ENCODE results near the gene STX1B. TPM values are rescaled to one million over a fixed set of nuclear protein-coding genes. Genes with fewer than 3 reads are reported as not detected.
A peak's percentile ranks its signal among the peaks of the same experiment; 100 is the strongest.

Gene STX1B
- total and polyA plus RNA-seq, 4 donors, result 0.09 to 1.2 (median 0.51) TPM

- TF ChIP-seq NR2F2 (IDR thresholded peaks at IDR 0.05), result no peak
- TF ChIP-seq, protein P1, sequence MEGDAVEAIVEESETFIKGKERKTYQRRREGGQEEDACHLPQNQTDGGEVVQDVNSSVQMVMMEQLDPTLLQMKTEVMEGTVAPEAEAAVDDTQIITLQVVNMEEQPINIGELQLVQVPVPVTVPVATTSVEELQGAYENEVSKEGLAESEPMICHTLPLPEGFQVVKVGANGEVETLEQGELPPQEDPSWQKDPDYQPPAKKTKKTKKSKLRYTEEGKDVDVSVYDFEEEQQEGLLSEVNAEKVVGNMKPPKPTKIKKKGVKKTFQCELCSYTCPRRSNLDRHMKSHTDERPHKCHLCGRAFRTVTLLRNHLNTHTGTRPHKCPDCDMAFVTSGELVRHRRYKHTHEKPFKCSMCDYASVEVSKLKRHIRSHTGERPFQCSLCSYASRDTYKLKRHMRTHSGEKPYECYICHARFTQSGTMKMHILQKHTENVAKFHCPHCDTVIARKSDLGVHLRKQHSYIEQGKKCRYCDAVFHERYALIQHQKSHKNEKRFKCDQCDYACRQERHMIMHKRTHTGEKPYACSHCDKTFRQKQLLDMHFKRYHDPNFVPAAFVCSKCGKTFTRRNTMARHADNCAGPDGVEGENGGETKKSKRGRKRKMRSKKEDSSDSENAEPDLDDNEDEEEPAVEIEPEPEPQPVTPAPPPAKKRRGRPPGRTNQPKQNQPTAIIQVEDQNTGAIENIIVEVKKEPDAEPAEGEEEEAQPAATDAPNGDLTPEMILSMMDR (IDR thresholded peaks at IDR 0.05; ENCODE audit: low read depth, low read length, missing input control), result no peak
- no peak for TF ChIP-seq GABPA (IDR thresholded peaks at IDR 0.05 in 1 of 2, conservative IDR thresholded peaks at IDR 0.05 in 1 of 2)
- TF ChIP-seq FOXA1 (IDR thresholded peaks at IDR 0.05), result no peak
- no peak for TF ChIP-seq RXRA (IDR thresholded peaks at IDR 0.05)
- TF ChIP-seq, protein P2, sequence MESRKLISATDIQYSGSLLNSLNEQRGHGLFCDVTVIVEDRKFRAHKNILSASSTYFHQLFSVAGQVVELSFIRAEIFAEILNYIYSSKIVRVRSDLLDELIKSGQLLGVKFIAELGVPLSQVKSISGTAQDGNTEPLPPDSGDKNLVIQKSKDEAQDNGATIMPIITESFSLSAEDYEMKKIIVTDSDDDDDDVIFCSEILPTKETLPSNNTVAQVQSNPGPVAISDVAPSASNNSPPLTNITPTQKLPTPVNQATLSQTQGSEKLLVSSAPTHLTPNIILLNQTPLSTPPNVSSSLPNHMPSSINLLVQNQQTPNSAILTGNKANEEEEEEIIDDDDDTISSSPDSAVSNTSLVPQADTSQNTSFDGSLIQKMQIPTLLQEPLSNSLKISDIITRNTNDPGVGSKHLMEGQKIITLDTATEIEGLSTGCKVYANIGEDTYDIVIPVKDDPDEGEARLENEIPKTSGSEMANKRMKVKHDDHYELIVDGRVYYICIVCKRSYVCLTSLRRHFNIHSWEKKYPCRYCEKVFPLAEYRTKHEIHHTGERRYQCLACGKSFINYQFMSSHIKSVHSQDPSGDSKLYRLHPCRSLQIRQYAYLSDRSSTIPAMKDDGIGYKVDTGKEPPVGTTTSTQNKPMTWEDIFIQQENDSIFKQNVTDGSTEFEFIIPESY (IDR thresholded peaks at IDR 0.05), result no peak
- TF ChIP-seq JUND (IDR thresholded peaks at IDR 0.05), result no peak
Observed at GRCh38 chr16:31036691-31037090, 26.3 kb upstream of the STX1B start (continued).

DNA sequence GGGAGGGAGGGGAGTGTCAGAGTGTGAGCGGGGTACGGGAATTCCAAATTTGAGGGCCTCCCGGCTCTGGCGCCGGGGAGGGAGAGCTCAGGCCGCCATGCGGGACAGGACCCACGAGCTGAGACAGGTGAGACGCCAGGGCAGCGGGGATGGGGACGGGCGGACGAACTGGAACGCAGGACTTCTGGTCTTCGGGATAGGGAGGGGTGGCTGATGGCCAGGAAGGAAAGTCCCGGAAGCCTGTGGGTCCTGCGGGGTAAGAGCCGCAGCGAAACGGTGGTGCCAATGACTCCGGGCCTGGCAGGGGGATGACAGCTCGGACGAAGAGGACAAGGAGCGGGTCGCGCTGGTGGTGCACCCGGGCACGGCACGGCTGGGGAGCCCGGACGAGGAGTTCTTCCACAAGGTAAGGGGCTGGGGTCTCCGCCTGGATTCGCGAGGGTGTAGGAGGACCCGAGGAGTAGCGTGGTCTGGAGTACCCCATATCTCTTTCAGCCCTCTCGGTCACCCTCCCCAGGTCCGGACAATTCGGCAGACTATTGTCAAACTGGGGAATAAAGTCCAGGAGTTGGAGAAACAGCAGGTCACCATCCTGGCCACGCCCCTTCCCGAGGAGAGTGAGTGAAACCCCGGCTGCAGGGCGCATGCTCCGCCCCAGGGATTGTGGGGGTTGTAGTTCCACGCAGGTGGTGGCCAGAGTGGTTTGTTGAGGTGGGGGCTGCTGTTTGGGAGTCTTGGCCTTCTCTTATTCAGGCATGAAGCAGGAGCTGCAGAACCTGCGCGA lies 23.5 kb upstream of the STX1B start:
- Histone ChIP-seq H3K9ac (ENCODE audit: low read depth in 1 of 2, low read length in 2 of 2) (peak overlapping the region; percentile 87 to 93), H3K4me3 (ENCODE audit: low read depth in 1 of 3, low read length in 3 of 3) (peak overlapping the region; percentile 81 to 86 (median 82)), H3K4me1 (ENCODE audit: control insufficient read depth in 4 of 4, insufficient read depth in 4 of 4, low read length in 3 of 4) (peaks cover 4 to 13% (median 7%) of the 10 kb centered on the region in 4 donors), H3K27ac (ENCODE audit: low read depth in 1 of 2, low read length in 2 of 2) (peak overlapping the region; percentile 98 to 99), H3K27me3 (ENCODE audit: control insufficient read depth in 4 of 4, insufficient read depth in 4 of 4, low read length in 3 of 4) (no peaks in the 10 kb centered on the region), H3K36me3 (ENCODE audit: control insufficient read depth in 4 of 4, insufficient read depth in 3 of 4, low read depth in 1 of 4, low read length in 3 of 4) (peaks cover 10 to 20% (median 13%) of the 10 kb centered on the region in 4 donors), H3K9me3 (ENCODE audit: control insufficient read depth in 4 of 4, low read length in 3 of 4) (no peaks in the 10 kb centered on the region)
- DNase-seq (ENCODE audit: low spot score), result peak; percentile 91
- TF ChIP-seq HNF4A (conservative IDR thresholded peaks at IDR 0.05), result peak; percentile 73 to 78
- peak; percentile 95 for TF ChIP-seq MAX (IDR thresholded peaks at IDR 0.05)
- TF ChIP-seq TAF1 (conservative IDR thresholded peaks at IDR 0.05), result peak; percentile 68
- no peak for TF ChIP-seq EGR1 (IDR thresholded peaks at IDR 0.05; ENCODE audit: low read depth in 2 of 2)
- TF ChIP-seq, protein P3, sequence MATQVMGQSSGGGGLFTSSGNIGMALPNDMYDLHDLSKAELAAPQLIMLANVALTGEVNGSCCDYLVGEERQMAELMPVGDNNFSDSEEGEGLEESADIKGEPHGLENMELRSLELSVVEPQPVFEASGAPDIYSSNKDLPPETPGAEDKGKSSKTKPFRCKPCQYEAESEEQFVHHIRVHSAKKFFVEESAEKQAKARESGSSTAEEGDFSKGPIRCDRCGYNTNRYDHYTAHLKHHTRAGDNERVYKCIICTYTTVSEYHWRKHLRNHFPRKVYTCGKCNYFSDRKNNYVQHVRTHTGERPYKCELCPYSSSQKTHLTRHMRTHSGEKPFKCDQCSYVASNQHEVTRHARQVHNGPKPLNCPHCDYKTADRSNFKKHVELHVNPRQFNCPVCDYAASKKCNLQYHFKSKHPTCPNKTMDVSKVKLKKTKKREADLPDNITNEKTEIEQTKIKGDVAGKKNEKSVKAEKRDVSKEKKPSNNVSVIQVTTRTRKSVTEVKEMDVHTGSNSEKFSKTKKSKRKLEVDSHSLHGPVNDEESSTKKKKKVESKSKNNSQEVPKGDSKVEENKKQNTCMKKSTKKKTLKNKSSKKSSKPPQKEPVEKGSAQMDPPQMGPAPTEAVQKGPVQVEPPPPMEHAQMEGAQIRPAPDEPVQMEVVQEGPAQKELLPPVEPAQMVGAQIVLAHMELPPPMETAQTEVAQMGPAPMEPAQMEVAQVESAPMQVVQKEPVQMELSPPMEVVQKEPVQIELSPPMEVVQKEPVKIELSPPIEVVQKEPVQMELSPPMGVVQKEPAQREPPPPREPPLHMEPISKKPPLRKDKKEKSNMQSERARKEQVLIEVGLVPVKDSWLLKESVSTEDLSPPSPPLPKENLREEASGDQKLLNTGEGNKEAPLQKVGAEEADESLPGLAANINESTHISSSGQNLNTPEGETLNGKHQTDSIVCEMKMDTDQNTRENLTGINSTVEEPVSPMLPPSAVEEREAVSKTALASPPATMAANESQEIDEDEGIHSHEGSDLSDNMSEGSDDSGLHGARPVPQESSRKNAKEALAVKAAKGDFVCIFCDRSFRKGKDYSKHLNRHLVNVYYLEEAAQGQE (IDR thresholded peaks at IDR 0.05), result peak; percentile 85
- TF ChIP-seq FOXA2 (IDR thresholded peaks at IDR 0.05), result no peak
- TF ChIP-seq, protein P1 (IDR thresholded peaks at IDR 0.05; ENCODE audit: low read depth, low read length, missing input control), result no peak
- peak; percentile 21 to 33 for TF ChIP-seq RAD21 (IDR thresholded peaks at IDR 0.05)
- TF ChIP-seq, protein P2 (IDR thresholded peaks at IDR 0.05), result no peak
- peak in 1 of 2 donors; percentile 34 for TF ChIP-seq RXRA (IDR thresholded peaks at IDR 0.05)
- TF ChIP-seq FOXA1 (IDR thresholded peaks at IDR 0.05), result no peak
- peak in 1 of 2 donors; percentile 79 for TF ChIP-seq GABPA (IDR thresholded peaks at IDR 0.05 in 1 of 2, conservative IDR thresholded peaks at IDR 0.05 in 1 of 2)
- TF ChIP-seq SP1 (IDR thresholded peaks at IDR 0.05), result peak; percentile 53
- TF ChIP-seq YY1 (IDR thresholded peaks at IDR 0.05), result peak; percentile 40
- no peak for TF ChIP-seq ATF3 (IDR thresholded peaks at IDR 0.05)
- under 1% methylated on average over 47 of the region's 47 CpGs for WGBS
